Measurements from ENCODE around the gene PLPPR3. TPM values are rescaled to one million over a fixed set of nuclear protein-coding genes. Genes with fewer than 3 reads are reported as not detected.

Gene PLPPR3
- total and polyA plus RNA-seq, 10 of the 15 experiments (the other 5 are each of a cell fraction or from before 2014, with no cell fraction given) = 0.07 TPM; not detected in 9

- intact Hi-C loops (cut with micrococcal nuclease; ENCODE audit: unreplicated experiment) (no loop called here), in situ Hi-C loops (cut with MboI) (no loop called here)
- ChIA-PET POLR2A (no interaction called here), RAD21 (ENCODE audit: unreplicated experiment) (no interaction called here), CTCF (no interaction called here), SMC1A (ENCODE audit: uncharacterized antibody, unreplicated experiment) (no interaction called here)
- H3K9ac ChIP-seq (ENCODE audit: control insufficient read depth, insufficient read depth, low read length) = no peak within 1 kb of the TSS
- no peaks in the 10 kb centered on the region; a peak in 1 of 4 replicates for H3K27me3 ChIP-seq (replicated peaks in 1 of 2; ENCODE audit: control insufficient read depth in 2 of 2, insufficient read depth in 2 of 2, low read length in 1 of 2)
- no peak for FAIRE-seq
- TF ChIP-seq ZNF207 (IDR thresholded peaks at IDR 0.05; ENCODE audit: borderline replicate concordance) (no peak), SPI1 (IDR thresholded peaks at IDR 0.05; ENCODE audit: borderline replicate concordance, insufficient read depth, low read depth, low read length) (peak; percentile 30; the same call in 1 of the 2 replicates)
- 23% methylated on average over 24 of the region's 24 CpGs for WGBS (ENCODE audit: insufficient coverage, insufficient replicate concordance, low lambda C conversion rate, missing lambda C conversion rate)
- no peak for ATAC-seq
- H3K4me2 ChIP-seq (ENCODE audit: control insufficient read depth, insufficient read depth) = no peak within 1 kb of the TSS
- H3K27ac ChIP-seq (ENCODE audit: control insufficient read depth, insufficient read depth) = no peak within 1 kb of the TSS
- no TSS peak for BruUV-seq (replicated peaks)
- H3K4me3 ChIP-seq = no peak within 1 kb of the TSS
- H3K36me3 ChIP-seq (ENCODE audit: control insufficient read depth in 2 of 2, insufficient read depth in 2 of 2, low read length in 1 of 2) = no peaks in the 10 kb centered on the region
- H3K9me3 ChIP-seq (replicated peaks; ENCODE audit: control insufficient read depth, insufficient read depth, low read length) = no peaks in the 10 kb centered on the region; the same call in 2 of the 3 replicates
- H3K4me1 ChIP-seq (ENCODE audit: control insufficient read depth, insufficient read depth, low read length) = peaks cover 2% of the 10 kb centered on the region; the same call in 1 of the 2 replicates
- no peak within 1 kb of the TSS for H2AFZ ChIP-seq (ENCODE audit: control insufficient read depth, low read depth, low read length)
- no peaks in the 10 kb centered on the region for H3K79me2 ChIP-seq (ENCODE audit: control insufficient read depth, insufficient read depth, low read length)
- no peak for DNase-seq (ENCODE audit: low read depth, low spot score)
- no peaks in the 10 kb centered on the region for H4K20me1 ChIP-seq (ENCODE audit: control insufficient read depth, insufficient read depth)
These were observed 18.9 kb upstream of the PLPPR3 start, which contains the start of gene PRTN3 for GRCh38 chr19:840519-841206. Gene PRTN3 (plus strand): TSS chr19:840999. CDS start chr19:841009, 10 bp downstream.

- Histone ChIP-seq H3K9me3 (replicated peaks; ENCODE audit: control insufficient read depth, insufficient read depth, low read length) (no peaks in the 10 kb centered on the region), H3K4me3 (no peak overlapping the region), H3K27me3 (replicated peaks in 1 of 2; ENCODE audit: control insufficient read depth in 2 of 2, insufficient read depth in 2 of 2, low read length in 1 of 2) (no peaks in the 10 kb centered on the region), H3K4me1 (ENCODE audit: control insufficient read depth, insufficient read depth, low read length) (no peaks in the 10 kb centered on the region), H3K27ac (ENCODE audit: control insufficient read depth, insufficient read depth) (no peak overlapping the region), H3K79me2 (ENCODE audit: control insufficient read depth, insufficient read depth, low read length) (no peaks in the 10 kb centered on the region), H3K4me2 (ENCODE audit: control insufficient read depth, insufficient read depth) (no peak overlapping the region), H2AFZ (ENCODE audit: control insufficient read depth, low read depth, low read length) (no peak overlapping the region), H3K36me3 (ENCODE audit: control insufficient read depth in 2 of 2, insufficient read depth in 2 of 2, low read length in 1 of 2) (no peaks in the 10 kb centered on the region), H3K9ac (ENCODE audit: control insufficient read depth, insufficient read depth, low read length) (no peak overlapping the region), H4K20me1 (ENCODE audit: control insufficient read depth, insufficient read depth) (no peaks in the 10 kb centered on the region)
- intact Hi-C loops (cut with micrococcal nuclease; ENCODE audit: unreplicated experiment) (no loop called here), in situ Hi-C loops (cut with MboI) (no loop called here)
- CTCF ChIA-PET = no interaction called here
- FAIRE-seq (no peak), DNase-seq (ENCODE audit: low read depth, low spot score) (no peak), ATAC-seq (no peak)
- BruUV-seq (replicated peaks) = no TSS peak
- SMC1A ChIA-PET (ENCODE audit: uncharacterized antibody, unreplicated experiment) = no interaction called here
- WGBS (ENCODE audit: insufficient coverage, insufficient replicate concordance, low lambda C conversion rate, missing lambda C conversion rate) = 61% methylated on average over 25 of the region's 36 CpGs
- POLR2A ChIA-PET = no interaction called here
- RAD21 ChIA-PET (ENCODE audit: unreplicated experiment) = no interaction called here
- TF ChIP-seq SMARCA5 (IDR thresholded peaks at IDR 0.05) (no peak), MLLT1 (IDR thresholded peaks at IDR 0.05) (no peak), KAT2A (conservative IDR thresholded peaks at IDR 0.05; ENCODE audit: control insufficient read depth, low read depth, low read length) (no peak), TCF3 (IDR thresholded peaks at IDR 0.05; ENCODE audit: borderline replicate concordance, insufficient read depth, low read depth, low read length) (no peak), TCF12 (IDR thresholded peaks at IDR 0.05; ENCODE audit: low read depth, low read length) (no peak), ASH2L (IDR thresholded peaks at IDR 0.05; ENCODE audit: borderline replicate concordance, low read depth) (no peak), BRCA1 (IDR thresholded peaks at IDR 0.05; ENCODE audit: low read depth, low read length) (no peak), ELK1 (IDR thresholded peaks at IDR 0.05; ENCODE audit: low read depth, low read length) (no peak), NBN (IDR thresholded peaks at IDR 0.05) (no peak), BHLHE40 (IDR thresholded peaks at IDR 0.05; ENCODE audit: borderline replicate concordance in 1 of 2, low read depth in 2 of 2, low read length in 1 of 2) (no peak), RAD21 (IDR thresholded peaks at IDR 0.05; ENCODE audit: insufficient read depth, low read depth, low read length) (no peak), MYC (IDR thresholded peaks at IDR 0.05; ENCODE audit: insufficient read depth, insufficient read length, insufficient replicate concordance, low read length, severe bottlenecking) (no peak), PML (IDR thresholded peaks at IDR 0.05; ENCODE audit: low read length) (no peak)
These were observed 13.6 kb upstream of the PLPPR3 start for GRCh38 chr19:835210-835810.

Data from GM12878 (cell line).